IMR-90 (cell line): ENCODE data around the gene ANKS3. TPM values are rescaled to one million over a fixed set of nuclear protein-coding genes. Genes with fewer than 3 reads are reported as not detected.

Source experiments
- ATAC-seq: fragments of 200-7000 bp; cut with Tn5 transposase; 2 replicates; pipeline ENCODE4 v1.9.1; 2020; ENCODE audit warnings: low read depth, mild to moderate bottlenecking, moderate library complexity
- BruUV-seq: library from RNA; stranded (reverse); fragments of 400-500 nt; replicated peaks from 2 replicates; lab custom pipeline; 2021; lab: Mats Ljungman, UMichigan
- CTCF ChIA-PET: fragments of 300-600 bp; formaldehyde crosslinking; extraction: SDS; loops from one replicate; lab custom pipeline; 2021; ENCODE audit warnings: antibody characterized with exemption; lab: Yijun Ruan, JAX
- POLR2A ChIA-PET: fragments of 300-600 bp; sonication (Branson Sonifier 250); formaldehyde crosslinking; loops from one replicate; lab custom pipeline; 2022; ENCODE audit warnings: antibody characterized with exemption; ENCODE audit not compliant: unreplicated experiment; lab: Charles Lee
- DNase-seq: peaks from one replicate; pipeline ENCODE4 v3.0.0; 2013
- H2AFZ ChIP-seq: replicated peaks from 2 replicates; pipeline ENCODE3; 2013; ENCODE audit warnings: low read length, mild to moderate bottlenecking; ENCODE audit not compliant: poor library complexity
- H2AK5ac ChIP-seq: 2 replicates; pipeline ENCODE4 v1.6.1; 2013; ENCODE audit warnings: low read depth, low read length, inconsistent platforms
- H2AK9ac ChIP-seq: replicated peaks from 2 replicates; pipeline ENCODE3; 2013; ENCODE audit warnings: mild to moderate bottlenecking, low read depth, low read length, moderate library complexity; ENCODE audit not compliant: poor library complexity
- H2BK120ac ChIP-seq: 2 replicates; pipeline ENCODE4 v1.6.1; 2013; ENCODE audit warnings: low read depth, low read length, inconsistent platforms
- H2BK15ac ChIP-seq: 3 replicates; pipeline ENCODE4 v1.6.1; 2013; ENCODE audit warnings: low read depth, low read length, inconsistent platforms
- H2BK20ac ChIP-seq: 2 replicates; pipeline ENCODE4 v1.6.1; 2013; ENCODE audit warnings: low read depth, mild to moderate bottlenecking, inconsistent platforms, low read length, moderate library complexity
- H2BK5ac ChIP-seq: 2 replicates; pipeline ENCODE4 v1.6.1; 2013; ENCODE audit warnings: mild to moderate bottlenecking, low read depth, low read length, inconsistent platforms; ENCODE audit not compliant: poor library complexity, severe bottlenecking
- H3K14ac ChIP-seq: replicated peaks from 2 replicates; pipeline ENCODE4 v1.6.1; 2013; ENCODE audit warnings: low read depth, low read length, inconsistent platforms
- H3K18ac ChIP-seq: 2 replicates; pipeline ENCODE4 v1.6.1; 2013; ENCODE audit warnings: low read depth, low read length, control low read depth
- H3K23ac ChIP-seq: 2 replicates; pipeline ENCODE4 v1.6.1; 2013; ENCODE audit warnings: low read depth, low read length, inconsistent platforms
- H3K27ac ChIP-seq: 2 replicates; pipeline ENCODE4 v1.5.1; 2013; ENCODE audit warnings: mild to moderate bottlenecking, control low read depth, low read length; ENCODE audit not compliant: insufficient read depth
- H3K27me3 ChIP-seq: 2 replicates; pipeline ENCODE4 v1.6.1; 2013; ENCODE audit warnings: low read length; ENCODE audit not compliant: control insufficient read depth, insufficient read depth
- H3K36me3 ChIP-seq: 2 replicates; pipeline ENCODE4 v1.6.1; 2013; ENCODE audit warnings: low read length, mixed read lengths; ENCODE audit not compliant: control insufficient read depth, insufficient read depth
- H3K4ac ChIP-seq: 2 replicates; pipeline ENCODE4 v1.6.1; 2013; ENCODE audit warnings: low read depth, low read length, inconsistent platforms
- H3K4me1 ChIP-seq: 2 replicates; pipeline ENCODE4 v1.6.1; 2013; ENCODE audit warnings: low read length, mixed read lengths; ENCODE audit not compliant: control insufficient read depth, insufficient read depth
- H3K4me2 ChIP-seq: 2 replicates; pipeline ENCODE4 v1.6.1; 2013; ENCODE audit warnings: low read depth, mild to moderate bottlenecking, control low read depth, low read length, moderate library complexity
- H3K4me3 ChIP-seq: 2 replicates; pipeline ENCODE4 v1.5.1; 2013; ENCODE audit warnings: low read depth, mild to moderate bottlenecking, control low read depth, low read length, moderate library complexity; ENCODE audit not compliant: insufficient read depth
- H3K56ac ChIP-seq: 2 replicates; pipeline ENCODE4 v1.6.1; 2013; ENCODE audit warnings: low read length, inconsistent platforms; ENCODE audit not compliant: insufficient read depth; ENCODE audit errors: extremely low read depth
- H3K79me1 ChIP-seq, 2 experiments: 2 replicates each; pipeline ENCODE4 v1.6.1; 2013; ENCODE audit warnings: low read length in 2 of 2, inconsistent platforms in 1 of 2, low read depth in 1 of 2
- H3K9ac ChIP-seq: 2 replicates; pipeline ENCODE4 v1.6.1; 2013; ENCODE audit warnings: low read depth, low read length, control low read depth
- H3K9me1 ChIP-seq: 2 replicates; pipeline ENCODE4 v1.6.1; 2013; ENCODE audit warnings: low read length, inconsistent platforms; ENCODE audit not compliant: insufficient read depth
- H3K9me3 ChIP-seq: 2 replicates; pipeline ENCODE4 v1.6.1; 2013; ENCODE audit warnings: low read length; ENCODE audit not compliant: control insufficient read depth, insufficient read depth
- H4K20me1 ChIP-seq: 2 replicates; pipeline ENCODE4 v1.6.1; 2013; ENCODE audit warnings: low read length, inconsistent platforms; ENCODE audit not compliant: insufficient read depth
- H4K5ac ChIP-seq: 2 replicates; pipeline ENCODE4 v1.6.1; 2013; ENCODE audit warnings: mild to moderate bottlenecking, low read depth, low read length, control low read depth
- H4K8ac ChIP-seq, 2 experiments: 2 replicates each; pipeline ENCODE4 v1.6.1; 2013; ENCODE audit warnings: low read depth in 2 of 2, low read length in 2 of 2, control low read depth in 1 of 2, inconsistent platforms in 1 of 2
- H4K91ac ChIP-seq: 2 replicates; pipeline ENCODE4 v1.6.1; 2013; ENCODE audit warnings: low read depth, low read length, inconsistent platforms; ENCODE audit not compliant: insufficient read depth
- BHLHE40 ChIP-seq: fragments of 150-350 bp; IDR thresholded peaks from 2 replicates; pipeline ENCODE4 v1.6.1; 2016; ENCODE audit warnings: mild to moderate bottlenecking, low read depth, low read length
- CEBPB ChIP-seq: IDR thresholded peaks from 2 replicates; pipeline ENCODE4 v1.6.1; 2012; ENCODE audit warnings: low read depth, low read length, improper control_type of control experiment
- CHD1 ChIP-seq: IDR thresholded peaks from 2 replicates; pipeline ENCODE4 v1.6.1; 2012; ENCODE audit warnings: low read depth, low read length, improper control_type of control experiment
- CTCF ChIP-seq: conservative IDR thresholded peaks from 2 replicates; pipeline ENCODE4 v1.5.1; 2012; ENCODE audit warnings: mild to moderate bottlenecking, low read depth, low read length, improper control_type of control experiment
- ELK1 ChIP-seq: fragments of 150-350 bp; IDR thresholded peaks from 2 replicates; pipeline ENCODE4 v1.6.1; 2016; ENCODE audit warnings: low read depth, mild to moderate bottlenecking, low read length, moderate library complexity, borderline replicate concordance
- FOS ChIP-seq: fragments of 150-350 bp; IDR thresholded peaks from 2 replicates; pipeline ENCODE4 v1.6.1; 2016; ENCODE audit warnings: low read depth, low read length
- MAFK ChIP-seq: IDR thresholded peaks from 2 replicates; pipeline ENCODE4 v1.6.1; 2012; ENCODE audit warnings: low read depth, low read length, improper control_type of control experiment
- MAZ ChIP-seq: IDR thresholded peaks from 2 replicates; pipeline ENCODE4 v1.6.1; 2012; ENCODE audit warnings: low read depth, mild to moderate bottlenecking, low read length, improper control_type of control experiment, moderate library complexity, borderline replicate concordance
- MXI1 ChIP-seq: IDR thresholded peaks from 2 replicates; pipeline ENCODE4 v1.6.1; 2012; ENCODE audit warnings: low read depth, mild to moderate bottlenecking, low read length, moderate library complexity, borderline replicate concordance
- NFE2L2 ChIP-seq: fragments of 150-350 bp; IDR thresholded peaks from 2 replicates; pipeline ENCODE4 v1.6.1; 2016; ENCODE audit warnings: low read depth, mild to moderate bottlenecking, low read length
- POLR2A ChIP-seq: IDR thresholded peaks from 2 replicates; pipeline ENCODE4 v1.6.1; 2012; ENCODE audit warnings: mild to moderate bottlenecking, low read depth, low read length
- RAD21 ChIP-seq: IDR thresholded peaks from 2 replicates; pipeline ENCODE4 v1.6.1; 2012; ENCODE audit warnings: low read length, improper control_type of control experiment
- RCOR1 ChIP-seq: IDR thresholded peaks from 2 replicates; pipeline ENCODE4 v1.6.1; 2012; ENCODE audit warnings: mild to moderate bottlenecking, low read length, improper control_type of control experiment; ENCODE audit not compliant: insufficient replicate concordance
- RFX5 ChIP-seq: IDR thresholded peaks from 2 replicates; pipeline ENCODE4 v1.8.0; 2012; ENCODE audit warnings: low read depth, mild to moderate bottlenecking, low read length, moderate library complexity
- SMC3 ChIP-seq: fragments of 150-350 bp; IDR thresholded peaks from 2 replicates; pipeline ENCODE4 v1.6.1; 2016; ENCODE audit warnings: low read depth, mild to moderate bottlenecking, antibody characterized with exemption, low read length, moderate library complexity
- USF2 ChIP-seq: fragments of 150-350 bp; IDR thresholded peaks from 2 replicates; pipeline ENCODE4 v1.6.1; 2017; ENCODE audit warnings: mild to moderate bottlenecking, antibody characterized with exemption, low read length, low read depth
- WGBS, 2 experiments: methylation state at CpG; one replicate each; pipeline versions ENCODE4 v1.1.5 to v1.1.7; 2013; ENCODE audit warnings: missing lambda C conversion rate in 2 of 2; ENCODE audit not compliant: insufficient read length in 1 of 2; ENCODE audit errors: extremely low coverage in 2 of 2; 5-methylcytosine and 5-hydroxymethylcytosine counted together
- dilution Hi-C: fragments of 300-500 bp; cut with HindIII; formaldehyde crosslinking; loops from one replicate; pipeline ENCODE4 v1.14.3; 2018; ENCODE audit warnings: low sequenced_read_pairs; ENCODE audit not compliant: unreplicated experiment
- in situ Hi-C: fragments of 300-500 bp; cut with MboI; formaldehyde crosslinking; loops from 3 replicates; pipeline ENCODE4 v1.14.3; 2019; ENCODE audit warnings: low sequenced_read_pairs, inconsistent platforms, mixed read lengths
- intact Hi-C: fragments of 100-400 bp; cut with micrococcal nuclease; formaldehyde crosslinking; loops from 2 replicates; pipeline ENCODE4 v1.10.0; 2022
- polyA plus RNA-seq, 3 experiments: library from polyadenylated mRNA; depleted of rRNA; stranded (reverse); fragments of >200 nt; gene quantifications; 2 replicates each; pipeline ENCODE4 v1.2.3, GENCODE V29; 2012; ENCODE audit warnings: low replicate concordance in 1 of 3
- total RNA-seq: library from RNA; depleted of rRNA; stranded (reverse); fragments of >200 nt; gene quantifications from 2 replicates; pipeline ENCODE4 v1.2.3, GENCODE V29; 2012

Gene ANKS3
- total and polyA plus RNA-seq, 2 of the 4 experiments (the other 2 are of a cell fraction), result 24.4 to 25.0 TPM

GRCh38 chr16:4674926-4675530, 59.0 kb downstream of the ANKS3 start:
- H2BK20ac ChIP-seq, result no peak overlapping the region
- dilution Hi-C loops, result no loop called here
- in situ Hi-C loops, result no loop called here

More at GRCh38 chr16:4674926-4675530, 59.0 kb downstream of the ANKS3 start:
- DNase-seq, result no peak
- CTCF ChIA-PET, result no interaction called here
- POLR2A ChIA-PET, result no interaction called here
- TF ChIP-seq CEBPB, result no peak
- TF ChIP-seq NFE2L2, result no peak
- no peak for TF ChIP-seq RCOR1
- no peak for TF ChIP-seq MAZ
- TF ChIP-seq POLR2A, result no peak
- no peak for TF ChIP-seq USF2
- no peak for TF ChIP-seq BHLHE40
- TF ChIP-seq MXI1, result no peak
- no peak for TF ChIP-seq SMC3
- TF ChIP-seq RAD21, result no peak
- TF ChIP-seq CTCF, result no peak
- TF ChIP-seq CHD1, result no peak
- TF ChIP-seq RFX5, result no peak
- TF ChIP-seq FOS, result no peak
- no peak for TF ChIP-seq MAFK
- TF ChIP-seq ELK1, result no peak
- BruUV-seq, result no TSS peak
- no peaks in the 10 kb centered on the region for H4K20me1 ChIP-seq
- H3K4ac ChIP-seq, result no peak overlapping the region
- no peak overlapping the region for H2AK5ac ChIP-seq
- H3K27me3 ChIP-seq, result no peaks in the 10 kb centered on the region
- no peak overlapping the region for H2BK120ac ChIP-seq
- peaks cover 6 to 25% of the 10 kb centered on the region in 2 experiments; a peak in 2 of 4 replicates for H3K79me1 ChIP-seq
- H2AFZ ChIP-seq, result no peak overlapping the region
- no peak overlapping the region for H4K5ac ChIP-seq
- H3K56ac ChIP-seq, result no peak overlapping the region
- 70% methylated on average over 2 of the region's 9 CpGs; no CpG with 5 or more reads in 1 of the 2 experiments for WGBS, 2 experiments
- intact Hi-C loops, result no loop called here
- H3K18ac ChIP-seq, result no peak overlapping the region
- H3K4me3 ChIP-seq, result no peak overlapping the region
- H4K91ac ChIP-seq, result no peak overlapping the region
- no peak overlapping the region for H2BK15ac ChIP-seq
- H3K23ac ChIP-seq, result no peak overlapping the region
- H3K14ac ChIP-seq, result no peak overlapping the region
- ATAC-seq, result no peak
- no peak overlapping the region for H4K8ac ChIP-seq
- H3K4me1 ChIP-seq, result peaks cover 2% of the 10 kb centered on the region; the same call in 1 of the 2 replicates
- no peaks in the 10 kb centered on the region for H3K9me1 ChIP-seq
- H2AK9ac ChIP-seq, result no peak overlapping the region
- no peak overlapping the region for H2BK5ac ChIP-seq
- H3K36me3 ChIP-seq, result peaks cover 56% of the 10 kb centered on the region
- no peak overlapping the region for H3K9ac ChIP-seq
- no peaks in the 10 kb centered on the region for H3K9me3 ChIP-seq
- no peak overlapping the region for H3K27ac ChIP-seq
- no peak overlapping the region for H3K4me2 ChIP-seq
